Heart right ventricle (tissue), 16 donors: ENCODE data around the gene TMED10. TPM values are rescaled to one million over a fixed set of nuclear protein-coding genes. Genes with fewer than 3 reads are reported as not detected.
"Not testable (repeated sequence)": the region's sequence is repeated elsewhere in the genome, so short reads cannot be mapped to it uniquely, and the experiment has no call there.

ENCODE experiments used
- ATAC-seq, 8 donors: fragments of 200-7000 bp; cut with Tn5 transposase; one replicate each; pipeline ENCODE4 v1.9.1; 2020; ENCODE audit warnings: mild to moderate bottlenecking in 8 of 8, moderate library complexity in 8 of 8, moderate number of reproducible peaks in 1 of 8
- DNase-seq, 2 donors: peaks; one replicate each; pipeline ENCODE4 v3.0.0-alpha.2; 2020
- H3K27ac ChIP-seq, 10 donors: fragments of 200-600 bp; sonication (generic) in 2 of 10; one replicate each; pipeline versions ENCODE4 v1.5.0 to v1.8.0; 2020 to 2022; ENCODE audit warnings: mild to moderate bottlenecking in 3 of 10
- H3K27me3 ChIP-seq, 7 donors: fragments of 200-600 bp; one replicate each; pipeline ENCODE4 v1.8.0; 2021 to 2022; ENCODE audit warnings: mild to moderate bottlenecking in 2 of 7
- H3K36me3 ChIP-seq, 9 donors: fragments of 200-600 bp; sonication (generic) in 1 of 9; one replicate each; pipeline versions ENCODE4 v1.5.0 to v1.8.0; 2020 to 2022; ENCODE audit warnings: mild to moderate bottlenecking in 2 of 9
- H3K4me1 ChIP-seq, 9 donors: fragments of 200-600 bp; sonication (generic) in 1 of 9; one replicate each; pipeline versions ENCODE4 v1.5.0 to v1.8.0; 2020 to 2022; ENCODE audit warnings: mild to moderate bottlenecking in 4 of 9
- H3K4me3 ChIP-seq, 10 donors: fragments of 200-600 bp; sonication (generic) in 2 of 10; one replicate each; pipeline versions ENCODE4 v1.5.0 to v1.8.0; 2020 to 2022; ENCODE audit warnings: mild to moderate bottlenecking in 7 of 10, moderate library complexity in 2 of 10
- H3K9me3 ChIP-seq, 11 donors: fragments of 200-600 bp in 10 of 11; sonication (generic) in 2 of 11; one replicate each; pipeline versions ENCODE4 v1.5.0 to v1.8.0; 2013 to 2022; ENCODE audit warnings: mild to moderate bottlenecking in 2 of 11, control low read depth in 1 of 11, moderate library complexity in 1 of 11
- WGBS, 2 donors: extraction: QIAGEN DNeasy Blood & Tissue Kit; methylation state at CpG; one replicate each; pipeline ENCODE4 v1.1.7; 2013; ENCODE audit warnings: inconsistent platforms in 1 of 2; 5-methylcytosine and 5-hydroxymethylcytosine counted together
- intact Hi-C, 10 donors: fragments of 100-400 bp; cut with DNase I; formaldehyde crosslinking; loops; one replicate each; pipeline versions ENCODE4 v1.11.1 to v1.14.2; 2022
- polyA plus RNA-seq, 2 donors: library from polyadenylated mRNA; stranded (reverse); fragments of 200-250 nt; gene quantifications; one replicate each; pipeline ENCODE4 v1.2.3, GENCODE V29; 2013
- total RNA-seq, 10 donors: library from RNA; stranded (reverse); fragmentation: NEBNext Ultra II Directional in 3 of 10; extraction: Animal tissue kit (Norgen Biotek cat#: 25700) in 3 of 10; gene quantifications; one replicate each; pipeline versions ENCODE4 v1.2.1 to v1.2.4, GENCODE V29; 2021 to 2023
- TF ChIP-seq, protein P1 (sequence below), 9 donors: fragments of 200-600 bp; sonication (generic) in 2 of 9; IDR thresholded peaks; one replicate each; pipeline versions ENCODE4 v1.5.0 to v1.8.0; 2021 to 2022; ENCODE audit warnings: antibody characterized with exemption in 9 of 9, mild to moderate bottlenecking in 5 of 9, moderate library complexity in 1 of 9
- donor health status: Arrhythmogenic right ventricular cardiomyopathy.
- donor health status: ischemic (EF 13 %, LVEDD 7.1; RV severe dilation, severe dysfunction).
- donor health status: healthy with polysubstance abuse.
- donor health status: DM: no; HTN: yes; CAD: no.
- donor health status: DM: no; HTN: no; CAD: no.
- donor health status: ischemic (EF 25% LVEDD 6.9; RV normal size, moderate dysfunction).
- donor health status: ischemic (EF 25% LVEDD 5.7; RV mildly dilated, moderate dysfunction).
- donor health status: healthy.
- donor health status: DM: yes; HTN: yes; CAD: no.
- donor health status: Ischemic cardiomyopathy.
- donor health status: ischemic (EF 35%, LVEDD 5.7; RV mildly dilated, moderate dysfunction).
- donor health status: nonischemic (EF 11% LVEDD 7.7; RV severe dilation, severe dysfunction).
- donor health status: DM: yes; HTN: yes; CAD: no.
- donor health status: PGD.
- donor health status: ischemic (EF 29% LVEDD 5.4; RV normal size, mild dysfunction).
- donor health status: nonischemic (EF 23%, LVEDD 6.1; RV moderate dilation, normal function).

TMED10 gene
- total and polyA plus RNA-seq, 12 donors: 29.1 to 366 (median 275) TPM

DNA sequence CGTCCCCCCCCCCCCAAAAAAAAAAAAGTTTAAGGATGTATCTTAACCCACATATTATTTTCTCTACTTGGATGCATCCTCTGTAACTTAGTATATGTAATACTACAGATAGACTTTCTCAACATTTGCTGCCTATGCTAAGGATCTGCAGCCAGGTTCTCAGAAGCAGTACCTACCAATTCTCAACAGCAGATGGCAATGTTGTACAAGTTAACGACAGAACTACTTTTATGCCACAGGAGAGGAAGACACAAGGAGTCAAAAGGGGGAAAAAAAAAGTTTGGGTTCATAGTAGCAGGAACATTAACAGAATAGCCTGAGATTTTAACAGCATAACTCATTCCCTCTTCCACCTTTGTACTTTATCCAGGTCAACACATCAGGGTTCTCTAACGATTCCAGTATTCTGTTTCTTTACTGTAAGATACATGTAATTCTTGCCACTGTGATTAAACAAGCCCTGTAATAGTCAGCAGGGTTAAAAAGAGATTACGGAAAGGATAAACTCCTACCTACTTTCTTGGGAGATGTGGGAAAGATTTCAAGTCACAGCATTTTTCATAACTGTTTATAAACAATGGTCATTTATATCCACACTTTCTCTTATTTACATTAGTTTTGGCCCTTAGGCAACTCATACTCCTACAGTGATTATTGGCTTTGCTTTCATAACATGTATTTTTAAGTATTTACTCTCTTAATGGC is 43.9 kb downstream of the TMED10 start:
- no peak overlapping the region for H3K4me3 ChIP-seq
- peaks cover 0 to 77% (median 26%) of the 10 kb centered on the region in 9 donors for H3K36me3 ChIP-seq
- TF ChIP-seq, protein P1, sequence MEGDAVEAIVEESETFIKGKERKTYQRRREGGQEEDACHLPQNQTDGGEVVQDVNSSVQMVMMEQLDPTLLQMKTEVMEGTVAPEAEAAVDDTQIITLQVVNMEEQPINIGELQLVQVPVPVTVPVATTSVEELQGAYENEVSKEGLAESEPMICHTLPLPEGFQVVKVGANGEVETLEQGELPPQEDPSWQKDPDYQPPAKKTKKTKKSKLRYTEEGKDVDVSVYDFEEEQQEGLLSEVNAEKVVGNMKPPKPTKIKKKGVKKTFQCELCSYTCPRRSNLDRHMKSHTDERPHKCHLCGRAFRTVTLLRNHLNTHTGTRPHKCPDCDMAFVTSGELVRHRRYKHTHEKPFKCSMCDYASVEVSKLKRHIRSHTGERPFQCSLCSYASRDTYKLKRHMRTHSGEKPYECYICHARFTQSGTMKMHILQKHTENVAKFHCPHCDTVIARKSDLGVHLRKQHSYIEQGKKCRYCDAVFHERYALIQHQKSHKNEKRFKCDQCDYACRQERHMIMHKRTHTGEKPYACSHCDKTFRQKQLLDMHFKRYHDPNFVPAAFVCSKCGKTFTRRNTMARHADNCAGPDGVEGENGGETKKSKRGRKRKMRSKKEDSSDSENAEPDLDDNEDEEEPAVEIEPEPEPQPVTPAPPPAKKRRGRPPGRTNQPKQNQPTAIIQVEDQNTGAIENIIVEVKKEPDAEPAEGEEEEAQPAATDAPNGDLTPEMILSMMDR (IDR thresholded peaks at IDR 0.05): peak; percentile 58 to 82 (median 74)
- intact Hi-C loops: loop anchor here in 7 of 10 donors (1.0 to 10.0 kb wide), 7 partner anchors 162 to 362 kb away; no protein-coding TSS in a partner anchor
- H3K4me1 ChIP-seq: peaks cover 0 to 22% (median 15%) of the 10 kb centered on the region in 9 donors
- DNase-seq: peak in 1 of 2 donors; percentile 73
- peaks cover 0 to 5% (median 0%) of the 10 kb centered on the region in 11 donors for H3K9me3 ChIP-seq
- H3K27ac ChIP-seq: peak overlapping the region in 4 of 10 donors; percentile 6 to 67 (median 26)
- H3K27me3 ChIP-seq: no peaks in the 10 kb centered on the region
- 45 to 48% methylated on average over 4 of the region's 4 CpGs for WGBS, 2 donors
- peak; percentile 50 to 83 (median 76) for ATAC-seq

DNA sequence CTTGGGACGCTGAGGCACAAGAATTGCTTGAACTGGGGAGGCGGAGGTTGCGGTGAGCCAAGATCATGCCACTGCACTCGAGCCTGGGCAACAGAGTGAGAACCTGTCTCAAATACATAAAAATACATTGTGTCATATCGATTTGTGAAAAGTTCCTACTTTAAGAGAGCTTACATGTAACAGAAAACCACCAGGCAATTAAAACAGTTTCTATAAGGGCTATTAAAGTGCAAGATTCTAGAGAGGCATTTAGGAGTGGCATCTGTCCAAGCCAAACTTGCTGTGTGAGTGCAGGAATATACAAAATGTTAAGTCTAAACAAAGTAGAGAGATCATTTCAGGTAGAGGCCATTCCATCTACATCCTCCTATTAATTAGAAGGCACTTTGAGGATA is 47.8 kb downstream of the TMED10 start:
- TF ChIP-seq, protein P1 (IDR thresholded peaks at IDR 0.05): no peak
- H3K4me1 ChIP-seq: peaks cover 0 to 55% (median 41%) of the 10 kb centered on the region in 9 donors
- peak overlapping the region in 1 of 10 donors; percentile 80 for H3K4me3 ChIP-seq
- H3K9me3 ChIP-seq: peaks cover 0 to 2% (median 0%) of the 10 kb centered on the region in 11 donors
- intact Hi-C loops: loop anchor here in 4 of 10 donors (2.0 to 5.0 kb wide), 4 partner anchors 49 to 359 kb away; partner anchors contain the start of gene TMED10 (in 1 of the 4)
- DNase-seq (no peak), ATAC-seq (no peak)
- 91% methylated on average over 5 of the region's 5 CpGs for WGBS, 2 donors
- peaks cover 0 to 47% (median 6%) of the 10 kb centered on the region in 9 donors for H3K36me3 ChIP-seq
- peak overlapping the region in 3 of 10 donors; percentile 98 to 99 (median 99) for H3K27ac ChIP-seq
- H3K27me3 ChIP-seq: no peaks in the 10 kb centered on the region

DNA sequence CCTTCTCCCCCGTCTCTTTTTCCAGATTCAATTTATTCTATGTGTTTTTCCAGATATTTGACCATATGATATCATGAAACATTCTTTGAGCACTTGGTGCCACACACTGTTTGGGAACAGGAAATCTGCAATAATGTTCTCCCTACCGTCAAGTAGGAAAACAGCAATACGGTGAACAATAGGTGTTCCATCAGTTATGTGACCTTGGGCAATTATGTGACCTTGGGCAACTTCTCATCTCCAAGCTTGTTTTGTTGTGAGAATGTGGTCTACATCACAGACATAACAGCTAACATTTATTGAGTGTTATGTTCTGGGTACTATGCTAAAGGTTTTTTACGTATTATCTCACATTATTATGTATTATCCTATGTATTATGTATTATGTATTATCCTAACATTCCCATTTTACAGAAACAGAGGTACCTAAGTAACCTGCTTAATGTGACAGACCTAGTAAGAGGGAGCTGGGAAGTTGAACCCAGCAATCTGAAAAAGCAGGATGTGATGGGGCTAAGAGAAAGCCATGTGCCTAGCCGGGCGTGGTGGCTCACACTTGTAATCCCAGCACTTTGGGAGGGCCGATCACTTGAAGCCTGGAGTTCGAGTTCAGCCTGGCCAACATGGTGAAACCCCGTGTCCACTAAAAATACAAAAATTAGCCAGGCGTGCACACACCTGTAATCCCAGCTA is 48.4 kb downstream of the TMED10 start:
- ATAC-seq (no peak), DNase-seq (no peak)
- intact Hi-C loops: loop anchor here in 4 of 10 donors (2.0 to 5.0 kb wide), 4 partner anchors 49 to 359 kb away; partner anchors contain the start of gene TMED10 (in 1 of the 4)
- 65 to 70% methylated on average over 10 of the region's 10 CpGs for WGBS, 2 donors
- Histone ChIP-seq H3K27me3 (no peaks in the 10 kb centered on the region), H3K9me3 (no peaks in the 10 kb centered on the region), H3K4me1 (peaks cover 0 to 59% (median 41%) of the 10 kb centered on the region in 9 donors), H3K4me3 (peak overlapping the region in 9 of 10 donors; percentile 63 to 96 (median 82)), H3K27ac (peak overlapping the region in 9 of 10 donors; percentile 90 to 99 (median 96)), H3K36me3 (peaks cover 0 to 42% (median 2%) of the 10 kb centered on the region in 9 donors)
- TF ChIP-seq, protein P1 (IDR thresholded peaks at IDR 0.05): no peak

DNA sequence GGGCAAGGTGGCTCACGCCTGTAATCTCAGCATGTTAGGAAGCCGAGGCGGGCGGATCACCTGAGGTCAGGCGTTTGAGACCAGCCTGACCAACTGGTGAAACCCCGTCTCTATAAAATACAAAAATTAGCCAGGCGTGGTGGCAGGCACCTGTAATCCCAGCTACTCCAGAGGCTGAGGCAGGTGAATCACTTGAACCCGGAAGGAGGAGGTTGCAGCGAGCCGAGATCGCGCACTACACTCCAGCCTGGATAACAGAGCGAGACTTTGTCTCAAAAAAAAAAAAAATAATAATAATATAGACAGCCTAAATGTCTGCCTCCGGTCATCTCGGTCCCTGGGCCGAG is 49.0 kb downstream of the TMED10 start:
- DNase-seq, H3K27me3 ChIP-seq, H3K9me3 ChIP-seq: not testable (repeated sequence)
- 25 to 28% methylated on average over 16 of the region's 16 CpGs for WGBS, 2 donors
- H3K4me3 ChIP-seq: peak overlapping the region; percentile 63 to 96 (median 84)
- ATAC-seq: peak in 5 of 8 donors; percentile 2 to 23 (median 3)
- H3K36me3 ChIP-seq: peaks cover 0 to 36% (median 0%) of the 10 kb centered on the region in 9 donors
- intact Hi-C loops: loop anchor here in 3 of 10 donors (5.0 kb wide), 3 partner anchors 50 to 360 kb away; partner anchors contain the start of gene TMED10 (in 1 of the 3)
- peaks cover 0 to 54% (median 41%) of the 10 kb centered on the region in 9 donors for H3K4me1 ChIP-seq
- peak overlapping the region; percentile 90 to 99 (median 96) for H3K27ac ChIP-seq
